T-helper 17 cell (primary cell): ENCODE data around the gene COQ7. TPM values are rescaled to one million over a fixed set of nuclear protein-coding genes. Genes with fewer than 3 reads are reported as not detected.

ENCODE experiments used
- ATAC-seq: fragments of 150-1000 bp; cut with Tn5 transposase; 2 replicates; pipeline ENCODE4 v1.10.0; 2021; ENCODE audit warnings: mild to moderate bottlenecking, moderate library complexity
- DNase-seq, 3 donors: peaks; one replicate each; pipeline versions ENCODE4 v3.0.0 to v3.0.0-alpha.2; 2020 to 2021
- H3K9me3 ChIP-seq: one replicate; pipeline ENCODE4 v1.7.0; 2013; ENCODE audit warnings: low read length, mild to moderate bottlenecking; ENCODE audit not compliant: control insufficient read depth, poor library complexity, severe bottlenecking
- H3K27ac Mint-ChIP-seq: one replicate; pipeline ENCODE4 v1.8.0; 2022; ENCODE audit warnings: mild to moderate bottlenecking, moderate library complexity, mixed read lengths
- H3K27me3 Mint-ChIP-seq: one replicate; pipeline ENCODE4 v1.8.0; 2022; ENCODE audit warnings: mixed read lengths
- H3K36me3 Mint-ChIP-seq: one replicate; pipeline ENCODE4 v1.8.0; 2022; ENCODE audit warnings: low read depth, mixed read lengths
- H3K4me1 Mint-ChIP-seq: one replicate; pipeline ENCODE4 v1.8.0; 2022; ENCODE audit warnings: mild to moderate bottlenecking, mixed read lengths
- H3K4me3 Mint-ChIP-seq: one replicate; pipeline ENCODE4 v1.8.0; 2022; ENCODE audit warnings: mild to moderate bottlenecking, moderate library complexity, mixed read lengths
- total RNA-seq, 4 donors: library from RNA in 2 of 4; stranded (reverse) in 2 of 4; gene quantifications; one replicate each; pipeline ENCODE4 v1.2.3 and lab custom pipeline; 2022 to 2026

Gene COQ7
- 10 to 100 TPM; 13.7 to 14.7 TPM for total RNA-seq
- total RNA-seq (lab: John Stamatoyannopoulos, UW) = 17.4 to 18.2 reads per million in 2 donors

GRCh38 chr16:19067349-19068236, at the start of gene COQ7:
COQ7 (plus strand) TSS chr16:19067614; CDS start chr16:19067665, 51 bp downstream.
- Mint-ChIP-seq H3K4me3 (peak within 1 kb of the TSS; percentile 90), H3K36me3 (peaks cover 3% of the 10 kb centered on the region), H3K27me3 (no peaks in the 10 kb centered on the region)

DNA sequence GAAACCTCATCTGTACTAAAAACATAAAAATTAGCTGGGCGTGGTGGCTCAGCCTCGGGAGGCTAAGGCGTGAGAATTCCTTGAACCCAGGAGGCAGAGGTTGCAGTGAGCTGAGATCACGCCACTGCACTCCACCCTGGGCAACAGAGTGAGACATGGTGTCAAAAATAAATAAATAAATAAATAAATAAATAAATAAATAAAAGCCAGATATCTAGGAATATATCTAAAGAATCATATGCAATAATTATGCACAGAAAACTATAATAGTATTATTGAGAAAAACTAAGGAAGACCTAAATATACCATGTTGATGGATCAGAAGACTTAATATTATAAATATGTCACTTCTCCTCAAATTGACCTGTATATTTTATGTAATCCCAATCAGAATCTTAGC, 46.7 kb upstream of the COQ7 start:
- H3K36me3 Mint-ChIP-seq = no peaks in the 10 kb centered on the region
- ATAC-seq (no peak), DNase-seq (no peak)
- no peaks in the 10 kb centered on the region for H3K4me1 Mint-ChIP-seq
- H3K27me3 Mint-ChIP-seq = no peaks in the 10 kb centered on the region
- H3K27ac Mint-ChIP-seq = no peak overlapping the region
- H3K4me3 Mint-ChIP-seq = no peak overlapping the region
- no peaks in the 10 kb centered on the region for H3K9me3 ChIP-seq

More at GRCh38 chr16:19067349-19068236, at the start of gene COQ7:
- H3K27ac Mint-ChIP-seq = peak within 1 kb of the TSS; percentile 97
- H3K4me1 Mint-ChIP-seq = peaks cover 9% of the 10 kb centered on the region
- peak; percentile 87 for ATAC-seq
- peak; percentile 94 to 96 (median 95) for DNase-seq
- no peaks in the 10 kb centered on the region for H3K9me3 ChIP-seq

DNA sequence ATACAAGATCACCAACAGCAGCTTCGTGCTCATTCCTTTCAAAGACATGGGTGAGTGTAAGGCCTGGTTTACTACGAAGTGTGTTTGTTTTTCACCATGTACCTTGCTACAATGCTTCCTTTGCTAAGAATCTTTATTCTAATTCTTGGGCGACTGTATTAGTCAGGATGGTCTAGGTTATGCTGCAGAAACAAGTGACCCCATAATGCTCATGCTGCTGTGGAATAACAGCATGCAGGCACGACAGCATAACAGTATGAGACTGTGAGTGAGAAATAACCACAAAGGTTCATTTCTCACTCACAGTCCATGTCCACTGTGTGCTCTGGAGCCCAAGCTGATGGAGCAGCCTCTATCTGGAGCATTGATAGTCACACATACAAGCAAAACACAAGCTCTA, 45.7 kb upstream of the COQ7 start:
- H3K27me3 Mint-ChIP-seq = no peaks in the 10 kb centered on the region
- no peak for ATAC-seq
- no peaks in the 10 kb centered on the region for H3K4me1 Mint-ChIP-seq
- H3K4me3 Mint-ChIP-seq = no peak overlapping the region
- no peak for DNase-seq
- no peaks in the 10 kb centered on the region for H3K9me3 ChIP-seq
- no peaks in the 10 kb centered on the region for H3K36me3 Mint-ChIP-seq
- H3K27ac Mint-ChIP-seq = no peak overlapping the region

DNA sequence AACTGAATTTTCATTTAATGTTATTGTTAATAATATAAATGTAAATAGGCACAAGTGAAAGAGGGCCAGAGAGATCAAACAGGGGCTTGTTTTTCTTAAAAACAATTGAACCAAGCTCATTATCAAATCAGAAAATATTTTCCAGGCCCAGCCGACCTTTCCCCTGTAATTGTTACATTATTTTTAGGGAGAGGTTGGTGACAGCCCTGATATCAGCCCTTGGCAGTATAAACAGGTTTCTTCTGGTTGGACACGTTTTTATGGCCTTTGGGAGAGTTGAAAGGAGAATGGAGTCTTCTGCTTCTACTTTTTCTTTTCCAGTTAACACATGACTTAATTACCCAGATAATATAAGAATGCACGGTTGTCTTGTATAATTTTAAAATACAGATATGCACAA, 40.0 kb upstream of the COQ7 start:
- Mint-ChIP-seq H3K4me1 (no peaks in the 10 kb centered on the region), H3K27me3 (peaks cover 17% of the 10 kb centered on the region), H3K27ac (no peak overlapping the region), H3K4me3 (no peak overlapping the region), H3K36me3 (peaks cover 2% of the 10 kb centered on the region)
- ATAC-seq (no peak), DNase-seq (no peak)
- no peaks in the 10 kb centered on the region for H3K9me3 ChIP-seq

DNA sequence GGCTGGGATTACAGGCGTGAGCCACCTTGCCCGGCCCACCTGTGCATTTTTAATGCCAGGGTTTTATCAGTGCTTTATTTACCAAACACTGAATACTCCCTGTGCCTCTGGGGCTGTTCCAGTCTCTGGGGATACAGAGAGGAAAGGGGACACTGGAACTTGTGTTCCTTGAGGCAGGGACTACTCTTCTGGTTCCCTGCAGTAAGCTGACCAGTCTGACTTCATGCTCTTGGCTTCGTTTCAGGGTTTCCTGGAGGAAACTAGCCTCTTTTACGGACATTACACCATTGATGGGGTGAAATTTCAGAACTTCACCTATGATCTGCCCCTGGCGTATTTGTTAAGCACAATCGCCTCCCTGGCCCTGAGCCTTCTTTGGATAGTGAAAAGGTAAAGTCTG, 37.4 kb upstream of the COQ7 start:
- Mint-ChIP-seq H3K27me3 (peaks cover 17% of the 10 kb centered on the region), H3K4me1 (no peaks in the 10 kb centered on the region), H3K27ac (no peak overlapping the region), H3K36me3 (peaks cover 2% of the 10 kb centered on the region), H3K4me3 (no peak overlapping the region)
- H3K9me3 ChIP-seq = no peaks in the 10 kb centered on the region
- DNase-seq = no peak
- ATAC-seq = no peak

DNA sequence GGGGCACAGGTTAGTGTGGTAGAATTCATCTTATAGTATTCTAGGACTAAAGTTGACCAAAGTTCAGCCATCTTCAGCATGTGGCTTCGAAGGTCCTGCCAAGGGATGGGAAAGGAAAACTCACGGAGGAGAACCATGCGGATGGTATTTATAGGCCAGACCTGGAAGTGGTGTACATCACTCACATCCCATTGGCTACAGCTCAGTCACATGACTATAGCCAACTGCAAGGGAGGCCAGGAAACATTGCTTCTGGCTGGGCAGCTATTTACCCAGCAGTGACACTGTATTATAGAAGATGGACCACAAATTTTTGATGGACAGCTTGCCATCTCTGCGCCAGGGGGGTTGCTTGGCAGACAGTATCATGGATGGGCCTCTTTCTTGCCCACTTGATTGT, 35.7 kb upstream of the COQ7 start:
- Mint-ChIP-seq H3K36me3 (peaks cover 2% of the 10 kb centered on the region), H3K27me3 (peaks cover 17% of the 10 kb centered on the region), H3K27ac (no peak overlapping the region), H3K4me3 (no peak overlapping the region), H3K4me1 (no peaks in the 10 kb centered on the region)
- ATAC-seq (no peak), DNase-seq (no peak)
- H3K9me3 ChIP-seq = no peaks in the 10 kb centered on the region

GRCh38 chr16:19033761-19034160, 33.7 kb upstream of the COQ7 start:
- no peaks in the 10 kb centered on the region for H3K9me3 ChIP-seq
- no peak for ATAC-seq
- no peak for DNase-seq
- H3K36me3 Mint-ChIP-seq = peaks cover 2% of the 10 kb centered on the region
- peaks cover 17% of the 10 kb centered on the region for H3K27me3 Mint-ChIP-seq
- no peak overlapping the region for H3K4me3 Mint-ChIP-seq
- H3K27ac Mint-ChIP-seq = no peak overlapping the region
- no peaks in the 10 kb centered on the region for H3K4me1 Mint-ChIP-seq

- peaks cover 2% of the 10 kb centered on the region for H3K36me3 Mint-ChIP-seq
- ATAC-seq (no peak), DNase-seq (no peak)
- no peak overlapping the region for H3K4me3 Mint-ChIP-seq
- peaks cover 6% of the 10 kb centered on the region for H3K27me3 Mint-ChIP-seq
- no peak overlapping the region for H3K27ac Mint-ChIP-seq
- H3K4me1 Mint-ChIP-seq = no peaks in the 10 kb centered on the region
- no peaks in the 10 kb centered on the region for H3K9me3 ChIP-seq
These were observed 27.0 kb upstream of the COQ7 start for GRCh38 chr16:19040400-19040799.

GRCh38 chr16:19044769-19045168, 22.6 kb upstream of the COQ7 start:
- Mint-ChIP-seq H3K27ac (no peak overlapping the region), H3K4me1 (no peaks in the 10 kb centered on the region), H3K4me3 (no peak overlapping the region), H3K36me3 (peaks cover 2% of the 10 kb centered on the region), H3K27me3 (peaks cover 11% of the 10 kb centered on the region)
- ATAC-seq (no peak), DNase-seq (no peak)
- no peaks in the 10 kb centered on the region for H3K9me3 ChIP-seq

DNA sequence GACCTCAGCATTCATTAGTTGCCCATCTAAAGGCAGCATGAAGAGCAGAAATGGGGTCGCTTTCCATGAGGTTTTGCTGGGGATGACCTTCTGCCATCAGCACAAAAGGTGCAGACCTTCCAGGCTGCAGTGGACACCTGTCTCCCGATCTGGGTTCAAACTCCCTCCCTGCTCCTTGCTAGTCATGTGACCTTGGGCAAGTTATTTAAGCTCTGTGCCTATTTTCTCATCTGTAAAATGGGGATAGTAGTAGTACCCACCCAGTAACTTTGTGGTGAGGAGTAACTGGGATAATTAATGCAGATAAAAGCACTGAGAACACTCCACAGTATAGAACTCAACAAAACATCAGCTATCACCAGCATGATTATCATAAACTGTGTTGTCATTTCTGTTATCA, 21.4 kb upstream of the COQ7 start:
- no peak for ATAC-seq
- Mint-ChIP-seq H3K4me3 (no peak overlapping the region), H3K36me3 (peaks cover 2% of the 10 kb centered on the region), H3K4me1 (peaks cover 3% of the 10 kb centered on the region), H3K27ac (no peak overlapping the region), H3K27me3 (peaks cover 11% of the 10 kb centered on the region)
- no peak for DNase-seq
- no peaks in the 10 kb centered on the region for H3K9me3 ChIP-seq

DNA sequence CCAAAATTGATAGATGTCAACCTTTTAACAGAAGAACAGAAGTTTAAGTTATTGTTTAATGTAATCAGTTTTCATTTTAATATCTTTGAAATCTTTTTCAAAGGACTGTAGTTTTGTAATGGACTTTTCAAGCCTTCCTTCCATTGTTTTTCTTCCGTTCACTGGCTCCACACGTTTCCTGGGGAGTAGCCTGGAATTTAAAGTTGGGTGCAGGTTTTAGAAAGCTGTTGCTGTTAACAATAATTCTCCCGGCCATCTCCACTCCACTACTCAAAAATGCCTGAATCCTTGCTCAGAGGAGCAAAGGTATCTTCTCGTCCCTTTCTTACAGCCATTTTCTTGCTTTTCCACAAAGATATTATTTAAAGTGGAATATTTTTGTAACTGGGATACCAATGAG, 4.7 kb upstream of the COQ7 start:
- DNase-seq (no peak), ATAC-seq (no peak)
- H3K27me3 Mint-ChIP-seq = peaks cover 6% of the 10 kb centered on the region
- peaks cover 3% of the 10 kb centered on the region for H3K36me3 Mint-ChIP-seq
- no peaks in the 10 kb centered on the region for H3K9me3 ChIP-seq
- no peak overlapping the region for H3K27ac Mint-ChIP-seq
- H3K4me3 Mint-ChIP-seq = no peak overlapping the region
- H3K4me1 Mint-ChIP-seq = peaks cover 7% of the 10 kb centered on the region

DNA sequence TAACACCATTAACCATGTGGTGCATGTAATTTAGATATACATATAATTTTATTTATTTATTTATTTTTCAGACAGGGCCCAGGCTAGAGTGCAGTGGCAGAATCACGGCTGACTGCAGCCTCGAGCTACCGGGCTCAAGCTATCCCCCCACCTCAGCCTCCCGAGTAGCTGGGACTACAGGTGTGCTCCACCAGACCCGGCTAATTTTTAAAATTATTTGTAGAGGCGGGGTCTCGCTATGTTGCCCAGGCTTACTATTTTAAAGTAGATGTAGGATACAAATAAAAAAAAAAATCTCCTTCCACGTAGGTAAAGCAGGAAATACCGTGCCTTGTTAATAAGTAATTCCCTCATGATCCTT, 446 bp upstream of the COQ7 start:
- ATAC-seq (no peak), DNase-seq (no peak)
- peaks cover 3% of the 10 kb centered on the region for H3K36me3 Mint-ChIP-seq
- peak overlapping the region; percentile 90 for H3K4me3 Mint-ChIP-seq
- peaks cover 9% of the 10 kb centered on the region for H3K4me1 Mint-ChIP-seq
- H3K27me3 Mint-ChIP-seq = no peaks in the 10 kb centered on the region
- H3K9me3 ChIP-seq = no peaks in the 10 kb centered on the region
- peak overlapping the region; percentile 97 for H3K27ac Mint-ChIP-seq

GRCh38 chr16:19068237-19068815, 912 bp downstream of the COQ7 start:
- H3K4me1 Mint-ChIP-seq = peaks cover 9% of the 10 kb centered on the region
- H3K36me3 Mint-ChIP-seq = peaks cover 3% of the 10 kb centered on the region
- no peaks in the 10 kb centered on the region for H3K27me3 Mint-ChIP-seq
- no peaks in the 10 kb centered on the region for H3K9me3 ChIP-seq
- H3K4me3 Mint-ChIP-seq = peak overlapping the region; percentile 90
- ATAC-seq (no peak), DNase-seq (no peak)
- H3K27ac Mint-ChIP-seq = peak overlapping the region; percentile 97
